GM18909 (cell line): ENCODE results near the gene SCYL3.
"Not testable (repeated sequence)": the region's sequence is repeated elsewhere in the genome, so short reads cannot be mapped to it uniquely, and the experiment has no call there.

ENCODE experiments used
- ATAC-seq: cut with Tn5 transposase; IDR thresholded peaks from one replicate; pipeline ENCODE4 v1.9.1; 2021; ENCODE audit warnings: mild to moderate bottlenecking; ENCODE audit not compliant: unreplicated experiment, poor library complexity

The SCYL3 gene

GRCh38 chr1:169893645-169894423, at the start of gene SCYL3:
TSS of gene SCYL3 (minus strand) at chr1:169893896. CDS start at chr1:169888840, 5,056 bp downstream.
- ATAC-seq, result peak; percentile 86

GRCh38 chr1:169941982-169942830, 48.5 kb upstream of the SCYL3 start:
- no peak for ATAC-seq

GRCh38 chr1:169933984-169934725, 40.5 kb upstream of the SCYL3 start:
- no peak for ATAC-seq

- no peak for ATAC-seq
Observed at GRCh38 chr1:169931795-169932231, 38.1 kb upstream of the SCYL3 start.

GRCh38 chr1:169929210-169929526, 35.5 kb upstream of the SCYL3 start:
- no peak for ATAC-seq

- ATAC-seq, result peak; percentile 77
Observed at GRCh38 chr1:169928438-169929209, 34.9 kb upstream of the SCYL3 start.

GRCh38 chr1:169925505-169926482, 32.1 kb upstream of the SCYL3 start:
- ATAC-seq, result peak; percentile 64

GRCh38 chr1:169924829-169925228, 31.1 kb upstream of the SCYL3 start:
- ATAC-seq, result no peak

- no peak for ATAC-seq
Observed at GRCh38 chr1:169924063-169924462, 30.4 kb upstream of the SCYL3 start.

- ATAC-seq, result no peak
Observed at GRCh38 chr1:169921080-169921479, 27.4 kb upstream of the SCYL3 start.

GRCh38 chr1:169918927-169919326, 25.2 kb upstream of the SCYL3 start:
- ATAC-seq, result no peak

GRCh38 chr1:169918220-169918619, 24.5 kb upstream of the SCYL3 start:
- ATAC-seq, result not testable (repeated sequence)

GRCh38 chr1:169915150-169915549, 21.5 kb upstream of the SCYL3 start:
- no peak for ATAC-seq

- ATAC-seq, result no peak
Observed at GRCh38 chr1:169914531-169914930, 20.8 kb upstream of the SCYL3 start.

- no peak for ATAC-seq
Observed at GRCh38 chr1:169909499-169909898, 15.8 kb upstream of the SCYL3 start.

- ATAC-seq, result no peak
Observed at GRCh38 chr1:169906938-169907337, 13.2 kb upstream of the SCYL3 start.

- ATAC-seq, result no peak
Observed at GRCh38 chr1:169904834-169905233, 11.1 kb upstream of the SCYL3 start.

GRCh38 chr1:169902751-169903150, 9.1 kb upstream of the SCYL3 start:
- ATAC-seq, result no peak

- no peak for ATAC-seq
Observed at GRCh38 chr1:169901115-169901514, 7.4 kb upstream of the SCYL3 start.
